Stromal cell of bone marrow (primary cell): ENCODE results near the gene GSTCD.

Experiments used
- DNase-seq: peaks from one replicate; pipeline ENCODE4 v3.0.0-alpha.2; 2012; ENCODE audit warnings: low read depth

Gene GSTCD

GRCh38 chr4:105894660-105895582, 186.3 kb downstream of the GSTCD start, which contains the start of gene NPNT:
NPNT (plus strand) TSS chr4:105895471; CDS start chr4:105895653, 182 bp downstream.
- DNase-seq, result peak; percentile 24

- DNase-seq, result no peak
Measured at GRCh38 chr4:105895583-105896460, 187.2 kb downstream of the GSTCD start.

- no peak for DNase-seq
Measured at GRCh38 chr4:105896461-105896942, 187.9 kb downstream of the GSTCD start.
